ENCODE data around the gene ORC4. TPM values are rescaled to one million over a fixed set of nuclear protein-coding genes. Genes with fewer than 3 reads are reported as not detected.

ORC4 gene
- 25.0 and 45.5 TPM in 2 replicates for total RNA-seq

GRCh38 chr2:148020111-148021058, at the start of gene ORC4:
TSS of gene ORC4 (minus strand) at chr2:148020737. CDS start at chr2:147975958, 44,779 bp downstream.

GRCh38 chr2:148021059-148021861, 723 bp upstream of the ORC4 start, which contains the start of gene MBD5:
TSS of gene MBD5 (plus strand) at chr2:148021091.

Other genes with a start within 250 kb of the ORC4 start
- 10.8 and 11.9 TPM in 2 replicates for gene ACVR2A, start 175.7 kb downstream of the ORC4 start, total RNA-seq
- gene MBD5, start 354 bp upstream of the ORC4 start, total RNA-seq: 20.8 and 38.5 TPM in 2 replicates

Measured in smooth muscle cell of trachea (primary cell).